ENCODE data around the gene DIP2A. TPM values are rescaled to one million over a fixed set of nuclear protein-coding genes. Genes with fewer than 3 reads are reported as not detected.
A peak's percentile ranks its signal among the peaks of the same experiment; 100 is the strongest.
"Not testable (repeated sequence)": the region's sequence is repeated elsewhere in the genome, so short reads cannot be mapped to it uniquely, and the experiment has no call there.

The DIP2A gene
- total RNA-seq, 2 donors from 2014 or later, result 50.1 to 53.4 TPM

GRCh38 chr21:46429754-46430681, 28.7 kb upstream of the DIP2A start:
- ATAC-seq (replicated peaks in 1 of 2), result no peak
- Mint-ChIP-seq H3K9me3 (no peaks in the 10 kb centered on the region), H3K36me3 (ENCODE audit: insufficient read depth in 2 of 2) (peaks cover 2 to 9% of the 10 kb centered on the region in 2 donors), H3K27ac (no peak overlapping the region), H3K4me1 (ENCODE audit: low read depth) (peaks cover 6% of the 10 kb centered on the region), H3K27me3 (ENCODE audit: low read depth) (no peaks in the 10 kb centered on the region), H3K4me3 (no peak overlapping the region)
- DNase-seq, result no peak

- Mint-ChIP-seq H3K4me1 (ENCODE audit: low read depth) (no peaks in the 10 kb centered on the region), H3K36me3 (ENCODE audit: insufficient read depth in 2 of 2) (peaks cover 2 to 10% of the 10 kb centered on the region in 2 donors), H3K4me3 (no peak overlapping the region), H3K27me3 (ENCODE audit: low read depth) (no peaks in the 10 kb centered on the region), H3K9me3 (no peaks in the 10 kb centered on the region), H3K27ac (no peak overlapping the region)
- DNase-seq, result no peak
- no peak for ATAC-seq (replicated peaks in 1 of 2)
Observed at GRCh38 chr21:46431448-46431847, 27.2 kb upstream of the DIP2A start.

- H3K9me3 Mint-ChIP-seq, result no peaks in the 10 kb centered on the region
- ATAC-seq (replicated peaks in 1 of 2) (no peak), DNase-seq (no peak)
- no peaks in the 10 kb centered on the region for H3K27me3 Mint-ChIP-seq (ENCODE audit: low read depth)
- H3K4me1 Mint-ChIP-seq (ENCODE audit: low read depth), result no peaks in the 10 kb centered on the region
- peaks cover 2 to 10% of the 10 kb centered on the region in 2 donors for H3K36me3 Mint-ChIP-seq (ENCODE audit: insufficient read depth in 2 of 2)
- no peak overlapping the region for H3K4me3 Mint-ChIP-seq
- no peak overlapping the region for H3K27ac Mint-ChIP-seq
Observed at GRCh38 chr21:46431884-46432488, 26.7 kb upstream of the DIP2A start.

GRCh38 chr21:46433116-46433515, 25.6 kb upstream of the DIP2A start:
- H3K27ac Mint-ChIP-seq; H3K27me3 Mint-ChIP-seq (ENCODE audit: low read depth): not testable (repeated sequence)
- H3K36me3 Mint-ChIP-seq (ENCODE audit: insufficient read depth in 2 of 2), result peaks cover 2 to 14% of the 10 kb centered on the region in 2 donors

GRCh38 chr21:46434322-46434958, 24.3 kb upstream of the DIP2A start:
- no peak for DNase-seq
- H3K9me3 Mint-ChIP-seq, result no peaks in the 10 kb centered on the region
- H3K4me3 Mint-ChIP-seq, result no peak overlapping the region
- no peak overlapping the region for H3K27ac Mint-ChIP-seq
- no peaks in the 10 kb centered on the region for H3K27me3 Mint-ChIP-seq (ENCODE audit: low read depth)
- ATAC-seq (replicated peaks in 1 of 2), result peak; percentile 18 to 24
- peaks cover 2 to 16% of the 10 kb centered on the region in 2 donors for H3K36me3 Mint-ChIP-seq (ENCODE audit: insufficient read depth in 2 of 2)
- no peaks in the 10 kb centered on the region for H3K4me1 Mint-ChIP-seq (ENCODE audit: low read depth)

More at GRCh38 chr21:46433116-46433515, 25.6 kb upstream of the DIP2A start:
- ATAC-seq (replicated peaks in 1 of 2); H3K4me1 Mint-ChIP-seq (ENCODE audit: low read depth); DNase-seq; H3K9me3 Mint-ChIP-seq; H3K4me3 Mint-ChIP-seq: not testable (repeated sequence)

- Mint-ChIP-seq H3K27me3 (ENCODE audit: low read depth) (no peaks in the 10 kb centered on the region), H3K9me3 (no peaks in the 10 kb centered on the region), H3K4me3 (no peak overlapping the region), H3K4me1 (ENCODE audit: low read depth) (no peaks in the 10 kb centered on the region), H3K36me3 (ENCODE audit: insufficient read depth in 2 of 2) (peaks cover 0 to 16% of the 10 kb centered on the region in 2 donors), H3K27ac (no peak overlapping the region)
- DNase-seq (no peak), ATAC-seq (replicated peaks in 1 of 2) (no peak)
Observed at GRCh38 chr21:46435786-46436227, 22.9 kb upstream of the DIP2A start.

- Mint-ChIP-seq H3K27me3 (ENCODE audit: low read depth) (no peaks in the 10 kb centered on the region), H3K4me1 (ENCODE audit: low read depth) (no peaks in the 10 kb centered on the region), H3K36me3 (ENCODE audit: insufficient read depth in 2 of 2) (peaks cover 0 to 12% of the 10 kb centered on the region in 2 donors), H3K27ac (no peak overlapping the region), H3K9me3 (no peaks in the 10 kb centered on the region), H3K4me3 (no peak overlapping the region)
- no peak for ATAC-seq (replicated peaks in 1 of 2)
- DNase-seq, result no peak
Observed at GRCh38 chr21:46436621-46437020, 22.1 kb upstream of the DIP2A start.

GRCh38 chr21:46437096-46437498, 21.6 kb upstream of the DIP2A start:
- Mint-ChIP-seq H3K36me3 (ENCODE audit: insufficient read depth in 2 of 2) (peaks cover 0 to 8% of the 10 kb centered on the region in 2 donors), H3K4me3 (no peak overlapping the region), H3K27ac (no peak overlapping the region), H3K9me3 (no peaks in the 10 kb centered on the region), H3K4me1 (ENCODE audit: low read depth) (no peaks in the 10 kb centered on the region), H3K27me3 (ENCODE audit: low read depth) (no peaks in the 10 kb centered on the region)
- ATAC-seq (replicated peaks in 1 of 2) (peak in 1 of 2 donors; percentile 8), DNase-seq (no peak)

GRCh38 chr21:46437511-46437910, 21.2 kb upstream of the DIP2A start:
- DNase-seq (no peak), ATAC-seq (replicated peaks in 1 of 2) (peak in 1 of 2 donors; percentile 34)
- Mint-ChIP-seq H3K36me3 (ENCODE audit: insufficient read depth in 2 of 2) (peaks cover 0 to 11% of the 10 kb centered on the region in 2 donors), H3K27me3 (ENCODE audit: low read depth) (no peaks in the 10 kb centered on the region), H3K4me3 (no peak overlapping the region), H3K27ac (no peak overlapping the region), H3K9me3 (no peaks in the 10 kb centered on the region), H3K4me1 (ENCODE audit: low read depth) (no peaks in the 10 kb centered on the region)

GRCh38 chr21:46438241-46438640, 20.4 kb upstream of the DIP2A start:
- Mint-ChIP-seq H3K9me3 (no peaks in the 10 kb centered on the region), H3K27ac (no peak overlapping the region), H3K4me1 (ENCODE audit: low read depth) (no peaks in the 10 kb centered on the region), H3K36me3 (ENCODE audit: insufficient read depth in 2 of 2) (peaks cover 1 to 15% of the 10 kb centered on the region in 2 donors), H3K27me3 (ENCODE audit: low read depth) (no peaks in the 10 kb centered on the region), H3K4me3 (no peak overlapping the region)
- ATAC-seq (replicated peaks in 1 of 2) (no peak), DNase-seq (no peak)

GRCh38 chr21:46439906-46440305, 18.8 kb upstream of the DIP2A start:
- H3K4me3 Mint-ChIP-seq, result no peak overlapping the region
- H3K27ac Mint-ChIP-seq, result no peak overlapping the region
- DNase-seq (no peak), ATAC-seq (replicated peaks in 1 of 2) (no peak)
- H3K36me3 Mint-ChIP-seq (ENCODE audit: insufficient read depth in 2 of 2), result peaks cover 1 to 17% of the 10 kb centered on the region in 2 donors
- H3K9me3 Mint-ChIP-seq, result no peaks in the 10 kb centered on the region
- no peaks in the 10 kb centered on the region for H3K4me1 Mint-ChIP-seq (ENCODE audit: low read depth)
- no peaks in the 10 kb centered on the region for H3K27me3 Mint-ChIP-seq (ENCODE audit: low read depth)

GRCh38 chr21:46441331-46441730, 17.4 kb upstream of the DIP2A start:
- DNase-seq, result no peak
- no peak overlapping the region for H3K27ac Mint-ChIP-seq
- no peaks in the 10 kb centered on the region for H3K4me1 Mint-ChIP-seq (ENCODE audit: low read depth)
- ATAC-seq (replicated peaks in 1 of 2), result no peak
- peaks cover 1 to 19% of the 10 kb centered on the region in 2 donors for H3K36me3 Mint-ChIP-seq (ENCODE audit: insufficient read depth in 2 of 2)
- no peaks in the 10 kb centered on the region for H3K9me3 Mint-ChIP-seq
- no peaks in the 10 kb centered on the region for H3K27me3 Mint-ChIP-seq (ENCODE audit: low read depth)
- H3K4me3 Mint-ChIP-seq, result no peak overlapping the region

- H3K36me3 Mint-ChIP-seq (ENCODE audit: insufficient read depth in 2 of 2), result peaks cover 1 to 19% of the 10 kb centered on the region in 2 donors
- no peak for ATAC-seq (replicated peaks in 1 of 2)
Observed at GRCh38 chr21:46441961-46442498, 16.7 kb upstream of the DIP2A start.

More at GRCh38 chr21:46441961-46442498, 16.7 kb upstream of the DIP2A start:
- Mint-ChIP-seq H3K27me3 (ENCODE audit: low read depth) (no peaks in the 10 kb centered on the region), H3K9me3 (no peaks in the 10 kb centered on the region), H3K27ac (no peak overlapping the region), H3K4me3 (no peak overlapping the region), H3K4me1 (ENCODE audit: low read depth) (no peaks in the 10 kb centered on the region)
- DNase-seq, result no peak
